Loucy (cell line): Measurements from ENCODE around the gene LTA.

Source experiments
- H2AFZ ChIP-seq: fragments of 200-600 bp; sonication (generic); 2 replicates; pipeline ENCODE4 v1.6.0; 2016; ENCODE audit warnings: antibody characterized with exemption, mild to moderate bottlenecking, low read length, moderate library complexity
- H3F3A ChIP-seq: fragments of 200-600 bp; 2 replicates; pipeline ENCODE4 v1.6.0; 2016; ENCODE audit warnings: antibody characterized with exemption, low read depth, mild to moderate bottlenecking
- H3K27me3 ChIP-seq: fragments of 200-600 bp; sonication (generic); 2 replicates; pipeline ENCODE4 v1.6.1; 2014; ENCODE audit warnings: low read length, mild to moderate bottlenecking; ENCODE audit not compliant: insufficient read depth, poor library complexity, severe bottlenecking
- H3K36me3 ChIP-seq: fragments of 200-600 bp; sonication (generic); 2 replicates; pipeline ENCODE4 v1.6.1; 2016; ENCODE audit warnings: low read length; ENCODE audit not compliant: insufficient read depth
- H3K4me1 ChIP-seq: fragments of 200-600 bp; sonication (generic); 2 replicates; pipeline ENCODE4 v1.5.1; 2014; ENCODE audit warnings: low read length, mild to moderate bottlenecking; ENCODE audit not compliant: insufficient read depth, poor library complexity, severe bottlenecking
- H3K4me2 ChIP-seq: fragments of 200-600 bp; sonication (generic); 2 replicates; pipeline ENCODE4 v1.6.0; 2014; ENCODE audit warnings: antibody characterized with exemption, low read length, low read depth, mild to moderate bottlenecking; ENCODE audit not compliant: poor library complexity, severe bottlenecking
- H3K4me3 ChIP-seq: fragments of 200-600 bp; sonication (generic); 2 replicates; pipeline ENCODE4 v1.5.1; 2014; ENCODE audit warnings: low read length, mild to moderate bottlenecking, mixed read lengths; ENCODE audit not compliant: poor library complexity, severe bottlenecking
- H3K79me2 ChIP-seq: fragments of 200-600 bp; sonication (generic); 2 replicates; pipeline ENCODE4 v1.6.1; 2014; ENCODE audit warnings: low read length; ENCODE audit not compliant: insufficient read depth
- H3K9ac ChIP-seq: fragments of 200-600 bp; sonication (generic); 2 replicates; pipeline ENCODE4 v1.6.0; 2014; ENCODE audit warnings: mild to moderate bottlenecking, low read depth, low read length, moderate library complexity; ENCODE audit not compliant: poor library complexity, severe bottlenecking
- H3K9me2 ChIP-seq: fragments of 200-600 bp; sonication (generic); replicated peaks from 2 replicates; pipeline ENCODE4 v1.6.1; 2016; ENCODE audit warnings: low read depth, low read length, mixed read lengths
- H3K9me3 ChIP-seq: fragments of 200-600 bp; sonication (generic); 2 replicates; pipeline ENCODE4 v1.6.1; 2014; ENCODE audit warnings: mild to moderate bottlenecking, antibody characterized with exemption, low read length, low read depth; ENCODE audit not compliant: insufficient read depth
- H4K20me1 ChIP-seq: fragments of 200-600 bp; sonication (generic); 2 replicates; pipeline ENCODE4 v1.6.0; 2014; ENCODE audit warnings: antibody characterized with exemption, low read length, mild to moderate bottlenecking; ENCODE audit not compliant: insufficient read depth, poor library complexity, severe bottlenecking
- CTCF ChIP-seq: fragments of 200-600 bp; sonication (generic); conservative IDR thresholded peaks from 2 replicates; pipeline ENCODE4 v1.5.1; 2014; ENCODE audit warnings: mild to moderate bottlenecking, antibody characterized with exemption, low read length
- EZH2phosphoT487 ChIP-seq: fragments of 200-600 bp; IDR thresholded peaks from 2 replicates; pipeline ENCODE4 v1.6.1; 2018; ENCODE audit warnings: antibody characterized with exemption, mild to moderate bottlenecking, moderate library complexity, borderline replicate concordance

Gene LTA

GRCh38 chr6:31568537-31568961 is 3.5 kb upstream of the LTA start:
- Histone ChIP-seq H4K20me1 (no peaks in the 10 kb centered on the region), H3K9ac (no peak overlapping the region), H3K4me3 (no peak overlapping the region), H3K9me2 (no peaks in the 10 kb centered on the region), H3K4me1 (peaks cover 62% of the 10 kb centered on the region), H2AFZ (no peak overlapping the region), H3K27me3 (no peaks in the 10 kb centered on the region), H3K36me3 (no peaks in the 10 kb centered on the region), H3K4me2 (no peak overlapping the region), H3K9me3 (no peaks in the 10 kb centered on the region), H3F3A (0 out of 2 replicates have a peak, but pooled peaks cover 3% of the 10 kb centered on the region), H3K79me2 (no peaks in the 10 kb centered on the region)
- TF ChIP-seq CTCF (no peak), EZH2phosphoT487 (no peak)

DNA sequence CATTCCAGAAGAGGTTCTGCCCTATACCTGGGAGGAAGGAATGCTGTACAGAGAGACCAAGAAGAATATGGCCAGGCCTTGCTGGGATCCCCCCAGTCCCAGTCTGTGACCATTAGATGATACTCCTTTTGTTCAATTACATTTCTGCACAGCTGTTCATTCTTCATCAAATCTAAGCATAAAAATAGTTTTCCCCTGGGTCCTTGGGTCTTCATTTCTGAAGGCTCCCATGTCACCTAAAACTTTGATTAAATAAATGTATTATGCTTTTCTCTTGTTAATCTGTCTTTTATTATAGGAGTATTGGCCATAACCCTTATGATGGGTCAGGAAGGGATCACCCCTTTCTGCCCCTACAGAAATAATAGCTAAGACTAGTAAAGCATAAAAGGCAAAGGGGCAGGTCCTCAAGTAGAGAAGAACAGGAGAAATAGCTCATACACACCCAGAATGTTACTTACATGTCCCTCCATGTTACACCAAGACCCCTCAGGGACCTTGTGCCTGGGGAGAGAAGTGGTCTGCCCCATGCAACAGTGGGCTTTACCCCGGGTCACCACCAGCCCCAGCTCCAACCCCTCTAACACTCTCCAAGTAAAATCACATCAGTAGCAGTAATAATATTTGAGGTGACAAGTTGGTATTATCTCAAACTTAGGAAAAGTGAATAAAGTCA is 2.1 kb upstream of the LTA start:
- Histone ChIP-seq H4K20me1 (no peaks in the 10 kb centered on the region), H3K4me2 (no peak overlapping the region), H3F3A (0 out of 2 replicates have a peak, but pooled peaks cover 3% of the 10 kb centered on the region), H3K27me3 (no peaks in the 10 kb centered on the region), H3K9ac (no peak overlapping the region), H3K4me1 (peaks cover 67% of the 10 kb centered on the region), H3K9me2 (no peaks in the 10 kb centered on the region), H3K9me3 (no peaks in the 10 kb centered on the region), H3K36me3 (no peaks in the 10 kb centered on the region), H3K4me3 (no peak overlapping the region), H2AFZ (no peak overlapping the region), H3K79me2 (no peaks in the 10 kb centered on the region)
- TF ChIP-seq CTCF (no peak), EZH2phosphoT487 (no peak)

DNA sequence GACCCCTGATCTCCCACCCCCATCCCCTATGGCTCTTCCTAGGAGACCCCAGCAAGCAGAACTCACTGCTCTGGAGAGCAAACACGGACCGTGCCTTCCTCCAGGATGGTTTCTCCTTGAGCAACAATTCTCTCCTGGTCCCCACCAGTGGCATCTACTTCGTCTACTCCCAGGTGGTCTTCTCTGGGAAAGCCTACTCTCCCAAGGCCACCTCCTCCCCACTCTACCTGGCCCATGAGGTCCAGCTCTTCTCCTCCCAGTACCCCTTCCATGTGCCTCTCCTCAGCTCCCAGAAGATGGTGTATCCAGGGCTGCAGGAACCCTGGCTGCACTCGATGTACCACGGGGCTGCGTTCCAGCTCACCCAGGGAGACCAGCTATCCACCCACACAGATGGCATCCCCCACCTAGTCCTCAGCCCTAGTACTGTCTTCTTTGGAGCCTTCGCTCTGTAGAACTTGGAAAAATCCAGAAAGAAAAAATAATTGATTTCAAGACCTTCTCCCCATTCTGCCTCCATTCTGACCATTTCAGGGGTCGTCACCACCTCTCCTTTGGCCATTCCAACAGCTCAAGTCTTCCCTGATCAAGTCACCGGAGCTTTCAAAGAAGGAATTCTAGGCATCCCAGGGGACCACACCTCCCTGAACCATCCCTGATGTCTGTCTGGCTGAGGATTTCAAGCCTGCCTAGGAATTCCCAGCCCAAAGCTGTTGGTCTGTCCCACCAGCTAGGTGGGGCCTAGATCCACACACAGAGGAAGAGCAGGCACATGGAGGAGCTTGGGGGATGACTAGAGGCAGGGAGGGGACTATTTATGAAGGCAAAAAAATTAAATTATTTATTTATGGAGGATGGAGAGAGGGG is 1.4 kb downstream of the LTA start:
- no peak overlapping the region for H2AFZ ChIP-seq
- H4K20me1 ChIP-seq = no peaks in the 10 kb centered on the region
- H3K27me3 ChIP-seq = no peaks in the 10 kb centered on the region
- H3K9ac ChIP-seq = no peak overlapping the region
- no peak overlapping the region for H3K4me2 ChIP-seq
- peaks cover 80% of the 10 kb centered on the region for H3K4me1 ChIP-seq
- H3K9me3 ChIP-seq = no peaks in the 10 kb centered on the region
- no peaks in the 10 kb centered on the region for H3K36me3 ChIP-seq
- H3K79me2 ChIP-seq = no peaks in the 10 kb centered on the region
- H3K9me2 ChIP-seq = no peaks in the 10 kb centered on the region
- H3F3A ChIP-seq = no peaks in the 10 kb centered on the region
- TF ChIP-seq CTCF (no peak), EZH2phosphoT487 (no peak)
- no peak overlapping the region for H3K4me3 ChIP-seq
